GM21619 (cell line): ENCODE measurements around the gene SPATA31D3.
"Not testable (repeated sequence)": the region's sequence is repeated elsewhere in the genome, so short reads cannot be mapped to it uniquely, and the experiment has no call there.

ENCODE experiments used
- ATAC-seq: cut with Tn5 transposase; IDR thresholded peaks from one replicate; pipeline ENCODE4 v1.9.1; 2021; ENCODE audit not compliant: unreplicated experiment

Gene SPATA31D3

DNA sequence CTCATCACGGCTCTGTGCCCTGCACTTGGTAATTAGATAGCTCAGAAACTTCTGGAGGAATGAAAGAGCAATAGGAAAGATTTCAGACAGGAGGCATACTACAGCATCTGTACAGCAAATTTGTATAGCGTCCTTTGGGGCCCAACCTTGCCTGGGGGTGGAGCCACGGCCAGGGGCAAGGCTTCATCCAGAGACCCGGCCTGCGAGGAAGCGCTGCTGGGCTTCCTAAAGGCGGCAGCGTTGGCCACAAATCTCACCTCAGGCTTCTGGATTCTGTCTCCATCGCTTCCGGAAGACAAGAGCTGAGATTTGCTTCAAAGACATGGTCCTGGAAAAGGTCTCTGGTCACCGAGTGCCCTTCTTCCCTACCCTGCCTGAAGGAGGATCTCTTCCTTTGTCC, 33.1 kb downstream of the SPATA31D3 start:
- ATAC-seq, result no peak

DNA sequence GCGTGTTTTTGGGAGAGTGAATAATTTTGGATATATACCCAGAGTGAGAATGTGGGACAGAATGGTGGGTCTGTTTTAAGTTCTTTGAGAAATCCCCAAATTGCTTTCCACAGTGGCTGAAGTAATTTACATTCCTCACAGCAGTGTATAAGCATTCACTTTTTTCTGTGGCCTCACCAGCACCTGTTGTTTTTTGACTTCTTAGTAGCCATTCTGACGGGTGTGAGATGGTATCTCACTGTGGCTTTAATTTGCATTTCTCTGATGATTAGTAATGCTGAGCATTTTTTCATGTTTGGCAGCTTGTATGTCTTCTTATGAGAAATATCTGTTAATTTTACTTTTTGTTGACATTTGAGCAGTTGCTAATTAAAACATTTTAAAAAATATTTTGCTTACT, 35.9 kb downstream of the SPATA31D3 start:
- peak; percentile 90 for ATAC-seq

DNA sequence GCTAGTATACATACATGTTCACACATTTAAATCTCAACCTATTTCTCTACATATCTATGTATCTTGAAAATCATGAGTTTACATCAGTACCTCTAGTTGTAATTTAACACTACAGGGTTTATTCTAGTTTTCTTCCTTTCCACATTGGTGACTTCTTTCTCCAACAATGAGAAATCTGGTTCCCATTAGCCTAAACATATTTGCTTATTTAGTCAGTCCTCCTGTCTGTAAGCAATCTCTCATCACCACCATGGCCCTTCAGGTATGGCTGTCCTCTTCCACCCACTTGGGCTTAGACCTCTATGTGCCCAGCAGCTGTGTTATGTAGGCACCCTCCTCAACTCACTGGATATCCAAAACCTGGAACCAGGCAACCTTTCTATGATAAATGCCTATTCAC, 37.3 kb downstream of the SPATA31D3 start:
- ATAC-seq, result no peak

DNA sequence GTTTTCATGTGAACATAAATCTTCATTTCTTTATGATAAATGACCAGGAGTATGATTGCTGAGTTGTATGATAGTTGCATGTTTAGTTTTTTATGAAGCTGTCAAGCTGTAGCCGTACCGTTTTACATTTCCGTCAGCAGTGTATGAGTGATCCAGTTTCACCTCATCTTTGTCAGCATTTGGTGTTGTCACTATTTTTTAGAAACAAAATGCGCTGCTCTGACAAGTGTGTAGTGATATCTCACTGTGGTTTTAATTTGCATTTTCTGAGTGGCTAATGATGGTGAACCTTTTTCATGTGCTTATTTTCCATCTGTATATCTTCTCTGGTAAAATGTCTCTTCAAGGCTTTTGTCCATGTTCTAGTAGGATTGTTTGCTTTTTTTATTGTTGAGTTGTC, 38.6 kb downstream of the SPATA31D3 start:
- ATAC-seq, result no peak

DNA sequence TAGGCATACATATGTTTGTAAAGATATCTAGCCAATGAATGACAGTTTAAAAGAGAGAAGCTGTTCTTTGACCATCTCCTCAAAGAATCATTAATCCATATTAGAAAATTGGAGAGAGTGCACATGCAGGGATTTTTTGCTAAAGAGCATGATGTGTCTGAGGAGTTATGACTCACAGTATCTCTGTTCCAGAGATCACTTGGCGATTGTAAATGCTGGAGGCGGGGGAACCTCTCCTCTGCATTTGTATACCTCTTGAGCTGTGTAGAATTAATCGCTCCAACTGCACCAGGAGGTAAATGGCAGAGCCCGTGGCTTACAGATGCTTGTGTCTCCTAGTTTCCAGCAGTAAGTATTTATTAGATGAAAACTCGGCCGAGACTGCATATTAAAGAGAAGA, 41.6 kb downstream of the SPATA31D3 start:
- no peak for ATAC-seq

DNA sequence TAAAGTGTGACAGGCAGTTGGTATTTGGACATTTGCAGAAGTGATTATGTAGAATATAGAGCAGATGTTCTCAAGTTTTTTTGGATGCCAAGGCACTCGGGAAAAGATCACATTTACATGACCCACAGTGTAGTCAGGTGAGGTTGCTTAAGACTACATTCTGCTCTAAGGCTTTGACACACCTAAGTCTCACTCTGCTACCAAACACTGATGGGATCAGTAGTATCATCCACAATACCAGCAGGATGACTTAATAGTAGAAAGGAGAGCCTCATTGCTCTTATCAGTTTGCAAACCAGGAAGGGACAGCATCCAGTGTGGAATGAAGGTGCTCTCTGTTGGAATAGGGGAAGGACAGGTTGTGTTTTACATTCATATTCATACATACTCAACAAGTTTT, 42.8 kb downstream of the SPATA31D3 start:
- ATAC-seq, result no peak

DNA sequence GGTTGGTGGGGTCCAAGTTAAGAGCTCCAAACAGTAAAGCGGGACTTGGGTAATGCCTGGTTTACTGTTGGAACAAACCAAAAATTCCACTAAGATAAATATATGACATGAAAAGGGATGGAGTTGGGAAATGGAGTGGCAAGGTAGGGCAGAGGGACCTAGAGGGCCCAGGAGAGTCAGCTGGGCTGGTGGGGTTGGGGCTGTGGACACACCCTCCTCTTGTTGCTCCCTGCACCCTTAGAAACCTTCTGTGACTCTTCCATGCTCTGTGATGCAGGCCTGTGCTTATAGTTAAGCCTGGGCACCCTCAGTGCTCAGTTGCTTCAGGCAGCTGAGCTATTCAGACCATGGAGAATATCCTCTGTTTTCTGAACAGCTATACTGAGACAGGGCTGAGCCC, 45.2 kb downstream of the SPATA31D3 start, which contains the start of gene SPATA31D1:
Gene SPATA31D1 (plus strand): TSS at position 301 of the 400 bp plus-strand sequence. CDS start 47 bp downstream, at position 348.
- not testable (repeated sequence) for ATAC-seq

DNA sequence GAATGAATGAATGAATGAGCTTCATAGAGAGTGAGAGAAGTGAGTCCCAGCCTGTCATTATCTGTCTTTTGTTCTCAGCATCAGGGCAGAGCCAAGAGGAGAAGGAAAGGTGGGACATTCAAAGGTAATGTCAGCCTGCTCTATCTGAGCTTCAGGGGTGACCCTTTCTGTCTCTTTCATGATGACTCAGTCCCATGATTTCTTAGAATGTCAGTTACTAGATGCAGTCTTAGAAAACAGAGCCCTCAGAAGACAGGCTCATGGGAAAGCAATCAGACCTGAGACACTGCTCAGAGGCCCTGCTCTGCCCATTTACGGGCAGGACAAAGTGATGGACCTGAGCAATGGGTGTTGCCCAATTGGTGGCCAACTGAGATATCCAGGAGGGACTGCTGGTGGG, 46.4 kb downstream of the SPATA31D3 start:
- no peak for ATAC-seq

DNA sequence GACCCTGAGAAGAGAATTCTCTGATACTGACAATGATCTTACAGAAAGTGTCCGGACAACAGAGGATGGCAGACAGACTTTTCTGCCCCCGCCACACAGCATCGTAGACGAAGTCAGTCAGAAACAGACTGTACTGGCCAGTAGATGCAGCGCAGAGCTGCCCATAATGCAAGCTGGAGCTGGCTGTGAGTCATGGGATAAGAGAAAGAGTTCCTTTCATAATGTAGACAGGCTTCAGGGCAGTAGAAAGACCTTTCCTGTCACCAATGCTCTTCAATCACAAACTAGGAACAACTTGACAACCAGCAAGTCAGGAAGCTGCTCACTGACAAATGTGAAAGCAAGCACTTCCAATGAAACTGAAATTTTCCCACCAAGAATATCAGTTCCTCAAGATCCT, 50.4 kb downstream of the SPATA31D3 start:
- ATAC-seq, result no peak
